Measurements from ENCODE around the gene KIF6. TPM values are rescaled to one million over a fixed set of nuclear protein-coding genes. Genes with fewer than 3 reads are reported as not detected.
"Not testable (repeated sequence)": the region's sequence is repeated elsewhere in the genome, so short reads cannot be mapped to it uniquely, and the experiment has no call there.

KIF6 gene
- total RNA-seq, 4 donors from 2014 or later, result 0.83 to 2.6 (median 1.1) TPM

- intact Hi-C loops (cut with DNase I), result no loop called here
- TF ChIP-seq CTCF (IDR thresholded peaks at IDR 0.05) (no peak), POLR2A (IDR thresholded peaks at IDR 0.05; ENCODE audit: low read depth) (no peak), POLR2AphosphoS5 (IDR thresholded peaks at IDR 0.05) (no peak), EP300 (IDR thresholded peaks at IDR 0.05) (no peak)
Measured at GRCh38 chr6:39289490-39289889, 435.7 kb downstream of the KIF6 start.

GRCh38 chr6:39287601-39288000 is 437.6 kb downstream of the KIF6 start:
- H3K4me3 ChIP-seq, result no peak overlapping the region
- H3K27me3 ChIP-seq, result no peaks in the 10 kb centered on the region
- 88% methylated on average over 3 of the region's 3 CpGs for WGBS
- intact Hi-C loops (cut with DNase I), result no loop called here
- H3K9me3 ChIP-seq, result no peaks in the 10 kb centered on the region
- no peak for DNase-seq (ENCODE audit: extremely low spot score)
- no peak for TF ChIP-seq CTCF (IDR thresholded peaks at IDR 0.05)
- no peak for TF ChIP-seq EP300 (IDR thresholded peaks at IDR 0.05)
- TF ChIP-seq POLR2A (IDR thresholded peaks at IDR 0.05; ENCODE audit: low read depth), result no peak
- TF ChIP-seq POLR2AphosphoS5 (IDR thresholded peaks at IDR 0.05), result no peak
- H3K27ac ChIP-seq (replicated peaks in 1 of 4), result no peak overlapping the region
- no peaks in the 10 kb centered on the region for H3K4me1 ChIP-seq
- H3K36me3 ChIP-seq, result no peaks in the 10 kb centered on the region

More at GRCh38 chr6:39289490-39289889, 435.7 kb downstream of the KIF6 start:
- no peaks in the 10 kb centered on the region for H3K9me3 ChIP-seq
- no peaks in the 10 kb centered on the region for H3K4me1 ChIP-seq
- H3K27ac ChIP-seq (replicated peaks in 1 of 4), result no peak overlapping the region
- no peaks in the 10 kb centered on the region for H3K27me3 ChIP-seq
- DNase-seq (ENCODE audit: extremely low spot score), result no peak
- no peaks in the 10 kb centered on the region for H3K36me3 ChIP-seq
- no peak overlapping the region for H3K4me3 ChIP-seq
- whole genome bisulfite sequencing, result 53% methylated on average over 2 of the region's 2 CpGs

- H3K27me3 ChIP-seq; intact Hi-C loops (cut with DNase I); H3K36me3 ChIP-seq; H3K4me3 ChIP-seq; DNase-seq (ENCODE audit: extremely low spot score); H3K27ac ChIP-seq (replicated peaks in 1 of 4); H3K4me1 ChIP-seq; H3K9me3 ChIP-seq: not testable (repeated sequence)
- 86% methylated on average over 10 of the region's 10 CpGs for WGBS
Measured at GRCh38 chr6:39286596-39286995, 438.6 kb downstream of the KIF6 start.

- Histone ChIP-seq H3K27me3 (peaks cover 0 to 21% (median 0%) of the 10 kb centered on the region in 4 donors), H3K4me3 (no peak overlapping the region), H3K36me3 (no peaks in the 10 kb centered on the region), H3K27ac (replicated peaks in 1 of 4) (no peak overlapping the region), H3K4me1 (peaks cover 0 to 3% (median 0%) of the 10 kb centered on the region in 4 donors), H3K9me3 (no peaks in the 10 kb centered on the region)
- intact Hi-C loops (cut with DNase I), result no loop called here
- no peak for TF ChIP-seq CTCF (IDR thresholded peaks at IDR 0.05)
- no peak for TF ChIP-seq POLR2AphosphoS5 (IDR thresholded peaks at IDR 0.05)
- no peak for TF ChIP-seq POLR2A (IDR thresholded peaks at IDR 0.05; ENCODE audit: low read depth)
- TF ChIP-seq EP300 (IDR thresholded peaks at IDR 0.05), result no peak
- DNase-seq (ENCODE audit: extremely low spot score), result no peak
- WGBS, result 70% methylated on average over 2 of the region's 2 CpGs
Measured at GRCh38 chr6:39282774-39283173, 442.4 kb downstream of the KIF6 start.

GRCh38 chr6:39281312-39281980 is 443.8 kb downstream of the KIF6 start:
- no peak overlapping the region for H3K4me3 ChIP-seq
- intact Hi-C loops (cut with DNase I), result no loop called here
- TF ChIP-seq POLR2A (IDR thresholded peaks at IDR 0.05; ENCODE audit: low read depth), result no peak
- TF ChIP-seq EP300 (IDR thresholded peaks at IDR 0.05), result no peak
- TF ChIP-seq CTCF (IDR thresholded peaks at IDR 0.05), result no peak
- TF ChIP-seq POLR2AphosphoS5 (IDR thresholded peaks at IDR 0.05), result no peak
- H3K36me3 ChIP-seq, result no peaks in the 10 kb centered on the region
- H3K9me3 ChIP-seq, result no peaks in the 10 kb centered on the region
- no peak for DNase-seq (ENCODE audit: extremely low spot score)
- WGBS, result 78% methylated on average over 11 of the region's 11 CpGs
- peaks cover 0 to 21% (median 0%) of the 10 kb centered on the region in 4 donors for H3K27me3 ChIP-seq
- H3K4me1 ChIP-seq, result peaks cover 0 to 3% (median 0%) of the 10 kb centered on the region in 4 donors
- no peak overlapping the region for H3K27ac ChIP-seq (replicated peaks in 1 of 4)

All from esophagus muscularis mucosa (tissue), 4 donors.